Uterus (tissue), 4 donors: ENCODE measurements around the gene NRXN3. TPM values are rescaled to one million over a fixed set of nuclear protein-coding genes. Genes with fewer than 3 reads are reported as not detected.

ENCODE experiments used
- DNase-seq, 2 donors: peaks; one replicate each; pipeline ENCODE4 v3.0.0-alpha.2; 2019 to 2020
- H3K27ac ChIP-seq, 2 donors: fragments of 200-600 bp; sonication (generic); 1 replicate in 1 of 2; 2 replicates in 1 of 2; pipeline ENCODE4 v1.5.1; 2016 to 2018
- H3K27me3 ChIP-seq, 2 donors: fragments of 200-600 bp; sonication (generic); one replicate each; pipeline ENCODE4 v1.5.1; 2018 to 2019; ENCODE audit warnings: control low read depth in 1 of 2
- H3K36me3 ChIP-seq, 2 donors: fragments of 200-600 bp; sonication (generic); one replicate each; pipeline ENCODE4 v1.5.1; 2019; ENCODE audit warnings: control low read depth in 1 of 2
- H3K4me1 ChIP-seq, 2 donors: fragments of 200-600 bp; sonication (generic); one replicate each; pipeline ENCODE4 v1.5.1; 2018 to 2019; ENCODE audit warnings: control low read depth in 1 of 2
- H3K4me3 ChIP-seq, 2 donors: fragments of 200-600 bp; sonication (generic); 1 replicate in 1 of 2; 2 replicates in 1 of 2; pipeline ENCODE4 v1.5.1; 2018 to 2019; ENCODE audit warnings: mild to moderate bottlenecking in 1 of 2
- H3K9me3 ChIP-seq, 2 donors: fragments of 200-600 bp; sonication (generic); one replicate each; pipeline ENCODE4 v1.5.1; 2019; ENCODE audit warnings: control low read depth in 1 of 2
- CTCF ChIP-seq, 4 experiments: fragments of 200-600 bp in 2 of 4; fragments of 450-650 bp in 2 of 4; sonication (generic) in 2 of 4; IDR thresholded peaks; one replicate each; pipeline ENCODE4 v1.5.1; 2016 to 2019; ENCODE audit warnings: antibody characterized with exemption in 4 of 4, mild to moderate bottlenecking in 2 of 4, moderate library complexity in 1 of 4
- POLR2A ChIP-seq, 2 donors: fragments of 450-650 bp; IDR thresholded peaks; one replicate each; pipeline ENCODE4 v1.6.1; 2016; ENCODE audit warnings: antibody characterized with exemption in 2 of 2, mild to moderate bottlenecking in 1 of 2, moderate library complexity in 1 of 2
- intact Hi-C: fragments of 100-400 bp; cut with DNase I; formaldehyde crosslinking; loops from one replicate; pipeline ENCODE4 v1.15.1; 2023; ENCODE audit warnings: low total_unique reads
- total RNA-seq, 4 donors: library from RNA; depleted of rRNA in 3 of 4; stranded (reverse); fragments of >200 nt in 3 of 4; gene quantifications; one replicate each; pipeline versions ENCODE4 v1.1.0 to v1.2.4, GENCODE V29; 2014 to 2023
- donor health status: DM: yes; HTN: yes; CAD: no.

NRXN3 gene
- total RNA-seq, 4 donors from 2014 or later = 2.9 to 17.0 (median 4.4) TPM

GRCh38 chr14:78674820-78675219 is 504.6 kb downstream of the NRXN3 start:
- Histone ChIP-seq H3K4me1 (no peaks in the 10 kb centered on the region), H3K9me3 (no peaks in the 10 kb centered on the region), H3K27ac (no peak overlapping the region), H3K36me3 (no peaks in the 10 kb centered on the region), H3K27me3 (no peaks in the 10 kb centered on the region), H3K4me3 (no peak overlapping the region)
- TF ChIP-seq POLR2A (IDR thresholded peaks at IDR 0.05) (no peak), CTCF (IDR thresholded peaks at IDR 0.05) (no peak)
- DNase-seq = no peak
- intact Hi-C loops = no loop called here

- intact Hi-C loops = no loop called here
- Histone ChIP-seq H3K4me1 (no peaks in the 10 kb centered on the region), H3K36me3 (no peaks in the 10 kb centered on the region), H3K27ac (no peak overlapping the region), H3K27me3 (no peaks in the 10 kb centered on the region), H3K9me3 (no peaks in the 10 kb centered on the region), H3K4me3 (no peak overlapping the region)
- TF ChIP-seq CTCF (IDR thresholded peaks at IDR 0.05) (no peak), POLR2A (IDR thresholded peaks at IDR 0.05) (no peak)
- DNase-seq = no peak
Observed at GRCh38 chr14:78683206-78683605, 513.0 kb downstream of the NRXN3 start.

- Histone ChIP-seq H3K27me3 (no peaks in the 10 kb centered on the region), H3K36me3 (no peaks in the 10 kb centered on the region), H3K4me1 (no peaks in the 10 kb centered on the region), H3K9me3 (no peaks in the 10 kb centered on the region), H3K4me3 (no peak overlapping the region), H3K27ac (no peak overlapping the region)
- intact Hi-C loops = no loop called here
- no peak for DNase-seq
- TF ChIP-seq CTCF (IDR thresholded peaks at IDR 0.05) (no peak), POLR2A (IDR thresholded peaks at IDR 0.05) (no peak)
Observed at GRCh38 chr14:78683981-78684380, 513.8 kb downstream of the NRXN3 start.

- intact Hi-C loops = no loop called here
- no peaks in the 10 kb centered on the region for H3K9me3 ChIP-seq
- H3K4me1 ChIP-seq = no peaks in the 10 kb centered on the region
- no peak for DNase-seq
- no peak for TF ChIP-seq CTCF (IDR thresholded peaks at IDR 0.05)
- TF ChIP-seq POLR2A (IDR thresholded peaks at IDR 0.05) = no peak
- H3K27me3 ChIP-seq = no peaks in the 10 kb centered on the region
- H3K27ac ChIP-seq = no peak overlapping the region
- no peak overlapping the region for H3K4me3 ChIP-seq
- H3K36me3 ChIP-seq = no peaks in the 10 kb centered on the region
Observed at GRCh38 chr14:78688503-78688902, 518.3 kb downstream of the NRXN3 start.

GRCh38 chr14:78690836-78691235 is 520.7 kb downstream of the NRXN3 start:
- H3K36me3 ChIP-seq = no peaks in the 10 kb centered on the region
- no peaks in the 10 kb centered on the region for H3K4me1 ChIP-seq
- H3K27me3 ChIP-seq = no peaks in the 10 kb centered on the region
- no peak overlapping the region for H3K4me3 ChIP-seq
- H3K9me3 ChIP-seq = no peaks in the 10 kb centered on the region
- intact Hi-C loops = no loop called here
- no peak for TF ChIP-seq POLR2A (IDR thresholded peaks at IDR 0.05)
- DNase-seq = no peak
- no peak overlapping the region for H3K27ac ChIP-seq

- H3K27me3 ChIP-seq = no peaks in the 10 kb centered on the region
- H3K4me3 ChIP-seq = no peak overlapping the region
- no peaks in the 10 kb centered on the region for H3K4me1 ChIP-seq
- TF ChIP-seq POLR2A (IDR thresholded peaks at IDR 0.05) = no peak
- peak in 2 of 4 experiments; percentile 9 to 25 for TF ChIP-seq CTCF (IDR thresholded peaks at IDR 0.05)
- no peaks in the 10 kb centered on the region for H3K36me3 ChIP-seq
- H3K9me3 ChIP-seq = no peaks in the 10 kb centered on the region
- no peak for DNase-seq
- H3K27ac ChIP-seq = no peak overlapping the region
- intact Hi-C loops = no loop called here
Observed at GRCh38 chr14:78697341-78697740, 527.2 kb downstream of the NRXN3 start.
